Measurements from ENCODE around the gene SPINK8.

The SPINK8 gene

DNA sequence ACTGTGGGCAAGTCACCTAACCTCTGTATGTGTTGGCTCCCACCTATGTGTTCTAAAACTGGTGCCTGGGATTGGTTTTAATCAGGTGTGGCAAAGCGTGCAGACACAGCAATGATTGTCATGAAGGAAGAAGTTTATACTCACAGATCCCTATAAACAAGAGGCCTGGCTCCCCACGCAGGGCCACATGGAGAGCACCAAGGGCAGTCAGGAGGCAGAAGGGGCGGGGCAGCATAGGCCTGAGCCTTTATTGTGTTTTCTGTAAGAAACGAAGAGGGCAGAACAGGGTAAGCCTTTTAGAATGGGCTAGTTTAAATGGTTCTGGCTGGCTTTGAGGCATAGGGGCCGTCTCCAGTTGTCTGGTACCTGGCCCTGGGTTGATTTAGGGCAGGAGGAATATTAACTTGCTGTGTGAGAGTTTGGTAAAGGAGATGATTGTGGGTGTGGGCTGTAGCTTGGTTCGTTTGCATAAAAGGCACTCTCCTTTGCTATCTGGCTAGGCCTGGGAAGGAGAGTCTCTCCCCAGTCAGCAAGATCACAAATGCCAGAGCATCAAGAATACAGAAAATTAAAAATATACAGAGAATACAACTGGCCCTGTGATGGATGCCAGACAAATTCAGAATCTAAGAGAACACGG is 36.4 kb upstream of the SPINK8 start:
- no peaks in the 10 kb centered on the region for H3K27me3 ChIP-seq (ENCODE audit: insufficient read depth, low read depth, severe bottlenecking)
- H3K4me3 ChIP-seq (ENCODE audit: low read depth, low read length) = no peak overlapping the region
- no peaks in the 10 kb centered on the region for H3K36me3 ChIP-seq
- TF ChIP-seq, protein P1, sequence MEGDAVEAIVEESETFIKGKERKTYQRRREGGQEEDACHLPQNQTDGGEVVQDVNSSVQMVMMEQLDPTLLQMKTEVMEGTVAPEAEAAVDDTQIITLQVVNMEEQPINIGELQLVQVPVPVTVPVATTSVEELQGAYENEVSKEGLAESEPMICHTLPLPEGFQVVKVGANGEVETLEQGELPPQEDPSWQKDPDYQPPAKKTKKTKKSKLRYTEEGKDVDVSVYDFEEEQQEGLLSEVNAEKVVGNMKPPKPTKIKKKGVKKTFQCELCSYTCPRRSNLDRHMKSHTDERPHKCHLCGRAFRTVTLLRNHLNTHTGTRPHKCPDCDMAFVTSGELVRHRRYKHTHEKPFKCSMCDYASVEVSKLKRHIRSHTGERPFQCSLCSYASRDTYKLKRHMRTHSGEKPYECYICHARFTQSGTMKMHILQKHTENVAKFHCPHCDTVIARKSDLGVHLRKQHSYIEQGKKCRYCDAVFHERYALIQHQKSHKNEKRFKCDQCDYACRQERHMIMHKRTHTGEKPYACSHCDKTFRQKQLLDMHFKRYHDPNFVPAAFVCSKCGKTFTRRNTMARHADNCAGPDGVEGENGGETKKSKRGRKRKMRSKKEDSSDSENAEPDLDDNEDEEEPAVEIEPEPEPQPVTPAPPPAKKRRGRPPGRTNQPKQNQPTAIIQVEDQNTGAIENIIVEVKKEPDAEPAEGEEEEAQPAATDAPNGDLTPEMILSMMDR (IDR thresholded peaks at IDR 0.05; ENCODE audit: low read depth, low read length) = no peak
- H3K27ac ChIP-seq = peak overlapping the region; percentile 36
- no peak for DNase-seq
- no peaks in the 10 kb centered on the region for H3K9me3 ChIP-seq (ENCODE audit: severe bottlenecking)

DNA sequence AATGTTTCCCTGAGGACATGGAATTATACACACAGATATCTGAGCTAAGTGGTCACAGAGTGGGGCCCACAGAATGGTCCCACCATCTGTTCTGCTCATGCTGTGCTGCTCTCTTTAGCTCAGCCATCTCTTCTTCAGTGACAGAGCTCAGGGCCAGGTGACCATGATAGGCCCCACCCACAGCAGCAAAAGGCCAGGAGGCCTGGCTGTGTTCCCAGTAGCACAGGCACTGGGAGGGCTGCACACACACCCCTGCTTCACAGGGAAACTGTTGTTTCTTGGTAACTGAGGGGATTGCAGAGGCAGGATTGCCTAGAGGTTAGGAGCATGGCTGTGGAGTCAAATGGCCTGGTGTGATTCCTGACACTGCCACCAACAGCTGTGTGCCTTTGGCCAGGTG is 33.7 kb upstream of the SPINK8 start:
- TF ChIP-seq, protein P1 (IDR thresholded peaks at IDR 0.05; ENCODE audit: low read depth, low read length) = no peak
- Histone ChIP-seq H3K9me3 (ENCODE audit: severe bottlenecking) (peaks cover 3% of the 10 kb centered on the region), H3K36me3 (no peaks in the 10 kb centered on the region), H3K4me3 (ENCODE audit: low read depth, low read length) (no peak overlapping the region), H3K27me3 (ENCODE audit: insufficient read depth, low read depth, severe bottlenecking) (no peaks in the 10 kb centered on the region), H3K27ac (0 out of 2 replicates have a peak overlapping the region, but pooled peaks have one; percentile 19)
- peak; percentile 55 for DNase-seq

DNA sequence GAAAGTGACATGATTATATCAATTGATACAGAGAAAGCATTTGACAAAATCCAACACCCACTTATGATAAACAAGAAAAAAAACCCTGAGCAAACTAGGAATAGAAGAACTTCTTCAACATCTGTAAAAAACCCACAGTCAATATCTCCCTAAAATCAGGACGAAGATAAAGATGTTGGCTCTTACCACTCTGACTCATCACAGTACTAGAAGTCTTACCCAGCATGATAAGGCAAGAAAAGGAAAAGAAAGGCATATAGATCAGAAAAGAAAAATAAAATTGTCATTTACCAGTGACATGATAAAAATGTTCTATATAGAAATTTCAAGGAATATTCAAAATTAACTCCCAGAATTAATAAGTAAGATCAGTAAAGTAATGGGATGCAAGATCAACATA is 31.4 kb upstream of the SPINK8 start:
- peaks cover 4% of the 10 kb centered on the region for H3K9me3 ChIP-seq (ENCODE audit: severe bottlenecking)
- TF ChIP-seq, protein P1 (IDR thresholded peaks at IDR 0.05; ENCODE audit: low read depth, low read length) = no peak

DNA sequence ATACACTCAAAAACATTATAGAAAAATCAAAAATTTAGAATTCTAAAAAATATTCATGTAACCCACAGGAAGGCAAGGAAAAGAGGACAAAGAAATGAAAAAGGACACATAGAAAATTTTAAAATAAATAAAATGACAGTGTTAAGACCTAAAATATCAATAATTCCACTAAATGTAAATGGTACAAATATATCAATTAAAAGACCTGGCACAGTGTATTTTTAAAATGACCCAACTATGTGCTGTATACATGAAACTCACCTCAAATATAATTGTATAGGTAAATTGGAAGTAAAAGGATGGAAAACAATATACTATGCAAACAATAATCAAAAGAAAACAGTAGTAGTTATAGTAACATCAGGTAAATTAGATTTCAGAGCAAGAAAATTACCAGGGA is 28.5 kb upstream of the SPINK8 start:
- H3K36me3 ChIP-seq = no peaks in the 10 kb centered on the region
- TF ChIP-seq, protein P1 (IDR thresholded peaks at IDR 0.05; ENCODE audit: low read depth, low read length) = no peak
- H3K9me3 ChIP-seq (ENCODE audit: severe bottlenecking) = peaks cover 4% of the 10 kb centered on the region
- no peaks in the 10 kb centered on the region for H3K27me3 ChIP-seq (ENCODE audit: insufficient read depth, low read depth, severe bottlenecking)
- H3K4me3 ChIP-seq (ENCODE audit: low read depth, low read length) = no peak overlapping the region
- DNase-seq = no peak
- no peak overlapping the region for H3K27ac ChIP-seq

More for the DNA sequence above, 31.4 kb upstream of the SPINK8 start:
- DNase-seq = no peak
- H3K27ac ChIP-seq = no peak overlapping the region
- H3K36me3 ChIP-seq = no peaks in the 10 kb centered on the region
- H3K4me3 ChIP-seq (ENCODE audit: low read depth, low read length) = no peak overlapping the region
- no peaks in the 10 kb centered on the region for H3K27me3 ChIP-seq (ENCODE audit: insufficient read depth, low read depth, severe bottlenecking)

DNA sequence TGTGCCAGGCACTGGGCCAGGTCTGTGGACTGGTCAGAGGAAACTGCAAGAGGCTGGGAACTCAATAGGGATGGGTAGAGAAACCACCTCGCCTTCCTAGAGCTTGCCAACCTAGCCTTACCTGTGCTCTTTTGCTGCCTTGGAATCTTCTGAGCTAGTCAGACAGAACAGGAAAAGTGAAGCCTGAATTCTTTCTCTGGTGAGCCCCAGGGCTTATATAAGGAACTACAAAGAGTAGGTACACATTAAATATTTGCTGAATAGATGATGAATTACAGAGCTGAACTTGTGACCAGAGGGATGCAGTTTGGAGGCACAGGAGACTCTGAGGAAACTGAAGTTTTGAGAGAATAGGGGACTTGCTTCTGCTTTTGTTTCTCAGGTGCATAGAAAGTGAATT is 23.0 kb upstream of the SPINK8 start:
- no peak overlapping the region for H3K27ac ChIP-seq
- no peaks in the 10 kb centered on the region for H3K27me3 ChIP-seq (ENCODE audit: insufficient read depth, low read depth, severe bottlenecking)
- H3K4me3 ChIP-seq (ENCODE audit: low read depth, low read length) = no peak overlapping the region
- TF ChIP-seq, protein P1 (IDR thresholded peaks at IDR 0.05; ENCODE audit: low read depth, low read length) = no peak
- no peaks in the 10 kb centered on the region for H3K9me3 ChIP-seq (ENCODE audit: severe bottlenecking)
- no peaks in the 10 kb centered on the region for H3K36me3 ChIP-seq
- no peak for DNase-seq

DNA sequence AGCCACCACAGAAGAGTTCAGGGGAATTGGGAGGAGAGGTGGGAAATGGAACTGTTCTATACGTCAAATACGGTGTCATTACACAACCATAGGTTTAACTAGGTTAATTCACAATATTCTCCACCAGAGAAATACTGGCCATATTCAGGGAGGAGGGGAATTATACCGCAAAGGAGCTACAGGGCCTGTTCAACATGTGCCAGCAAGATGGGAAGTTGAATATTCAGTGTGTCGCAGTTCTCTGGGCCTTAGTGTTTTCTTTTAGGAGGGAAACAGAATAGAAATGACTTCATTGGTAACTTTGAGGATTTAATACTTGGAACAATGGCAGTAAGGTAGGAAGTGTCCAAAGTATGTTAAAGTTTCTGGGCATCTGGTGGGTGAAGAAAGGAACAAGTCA is 20.5 kb upstream of the SPINK8 start:
- H3K36me3 ChIP-seq = no peaks in the 10 kb centered on the region
- H3K27ac ChIP-seq = no peak overlapping the region
- no peaks in the 10 kb centered on the region for H3K27me3 ChIP-seq (ENCODE audit: insufficient read depth, low read depth, severe bottlenecking)
- no peak overlapping the region for H3K4me3 ChIP-seq (ENCODE audit: low read depth, low read length)
- no peaks in the 10 kb centered on the region for H3K9me3 ChIP-seq (ENCODE audit: severe bottlenecking)
- DNase-seq = no peak
- TF ChIP-seq, protein P1 (IDR thresholded peaks at IDR 0.05; ENCODE audit: low read depth, low read length) = no peak

All from WERI-Rb-1 (cell line).